HG03432 (cell line): ENCODE results near the gene OTUB1.

Experiments
- ATAC-seq: cut with Tn5 transposase; IDR thresholded peaks from one replicate; pipeline ENCODE4 v1.9.1; 2021; ENCODE audit warnings: mild to moderate bottlenecking, moderate library complexity; ENCODE audit not compliant: unreplicated experiment

The OTUB1 gene

GRCh38 chr11:64004590-64004984 is 18.3 kb downstream of the OTUB1 start:
- no peak for ATAC-seq

DNA sequence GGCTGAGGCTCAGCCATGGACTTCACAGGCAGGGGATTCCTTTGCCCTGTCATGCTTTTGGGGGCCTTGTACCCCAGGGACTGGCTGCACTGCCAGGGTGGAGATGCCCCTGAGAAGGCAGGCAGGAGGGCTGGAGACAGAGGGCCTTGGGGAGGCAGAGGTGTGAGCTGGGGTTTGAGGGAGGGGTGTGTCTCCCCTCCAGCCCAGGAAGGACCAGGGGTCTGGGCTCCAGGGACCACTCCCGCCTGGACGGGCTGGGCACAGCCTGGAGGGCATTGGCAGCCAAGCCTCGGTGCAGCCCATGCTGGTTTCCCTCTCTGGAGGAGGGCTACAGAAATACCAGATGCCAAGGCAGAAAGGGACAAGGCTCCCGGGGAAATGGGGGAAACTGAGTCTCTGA is 19.5 kb downstream of the OTUB1 start:
- no peak for ATAC-seq

- ATAC-seq = no peak
Measured at GRCh38 chr11:64006398-64006797, 20.2 kb downstream of the OTUB1 start.

- no peak for ATAC-seq
Measured at GRCh38 chr11:64007160-64007628, 21.0 kb downstream of the OTUB1 start.

- no peak for ATAC-seq
Measured at GRCh38 chr11:64007629-64008282, 21.5 kb downstream of the OTUB1 start.

DNA sequence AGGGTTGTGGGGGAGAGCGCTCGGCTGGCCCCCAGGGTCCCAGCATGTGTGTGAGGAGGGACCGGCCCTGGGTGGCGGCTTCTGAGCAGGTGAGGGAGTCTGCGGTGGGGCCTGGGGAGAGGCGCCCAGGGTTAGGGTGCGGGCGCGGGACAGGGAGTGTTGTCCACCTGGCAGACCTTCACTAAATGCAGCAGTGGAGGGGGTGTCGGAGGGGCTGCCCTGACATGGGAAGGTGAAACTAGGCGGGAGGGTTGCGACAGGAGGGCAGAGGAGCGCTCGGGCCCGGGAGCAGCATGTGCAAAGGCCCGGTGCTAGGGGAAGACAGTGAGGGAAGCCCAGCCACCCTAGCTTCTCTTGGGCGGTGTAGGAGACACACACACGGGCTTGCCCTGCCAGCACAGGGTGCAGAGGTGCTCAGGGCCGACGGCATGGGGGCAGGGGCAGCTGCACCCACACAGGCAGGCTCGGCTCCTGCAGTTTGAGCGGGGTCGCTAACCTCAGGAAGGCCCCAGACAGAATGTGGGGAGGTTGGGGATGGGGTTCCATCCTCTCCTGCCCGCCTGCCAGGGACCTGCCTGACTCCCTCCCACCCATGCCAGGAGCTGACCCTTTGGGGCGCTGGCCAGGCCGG is 22.2 kb downstream of the OTUB1 start:
- ATAC-seq = no peak

DNA sequence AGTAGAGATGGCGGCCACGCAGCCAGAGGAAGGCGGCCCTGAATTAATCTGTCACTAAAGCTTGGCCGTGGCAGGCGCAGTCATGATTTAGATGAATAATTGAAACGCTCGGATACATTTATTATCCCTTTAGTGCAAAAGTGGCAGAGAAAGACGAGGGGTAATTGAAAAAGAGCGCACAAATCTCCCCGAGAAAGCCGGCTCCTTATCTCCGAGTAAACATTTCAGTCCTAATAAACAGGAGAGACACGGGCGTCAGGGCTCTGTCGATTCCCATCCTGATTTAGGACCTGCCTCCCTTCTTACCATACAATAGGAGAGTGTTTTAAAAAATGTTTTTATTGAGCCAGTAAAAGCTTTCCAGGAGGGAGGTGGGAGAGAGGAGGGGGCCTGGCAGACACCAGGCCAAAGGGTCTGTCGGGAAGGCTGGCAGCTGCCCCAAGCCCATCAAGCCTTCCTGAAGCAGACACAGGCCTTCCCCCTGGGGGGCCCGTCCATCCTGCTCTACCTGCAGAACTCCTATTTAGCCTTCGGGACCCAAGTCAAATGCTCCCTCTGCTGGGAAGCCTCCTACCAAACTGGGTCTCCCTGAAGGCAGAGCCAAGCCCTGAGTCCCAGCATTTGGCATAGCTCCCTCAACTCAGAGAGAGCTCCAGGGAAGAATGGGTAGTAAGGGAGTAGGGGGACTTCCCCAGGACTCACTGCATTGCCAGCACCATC is 22.8 kb downstream of the OTUB1 start:
- no peak for ATAC-seq

- ATAC-seq = no peak
Measured at GRCh38 chr11:64009710-64010109, 23.5 kb downstream of the OTUB1 start.

GRCh38 chr11:64010783-64011182 is 24.5 kb downstream of the OTUB1 start:
- no peak for ATAC-seq

DNA sequence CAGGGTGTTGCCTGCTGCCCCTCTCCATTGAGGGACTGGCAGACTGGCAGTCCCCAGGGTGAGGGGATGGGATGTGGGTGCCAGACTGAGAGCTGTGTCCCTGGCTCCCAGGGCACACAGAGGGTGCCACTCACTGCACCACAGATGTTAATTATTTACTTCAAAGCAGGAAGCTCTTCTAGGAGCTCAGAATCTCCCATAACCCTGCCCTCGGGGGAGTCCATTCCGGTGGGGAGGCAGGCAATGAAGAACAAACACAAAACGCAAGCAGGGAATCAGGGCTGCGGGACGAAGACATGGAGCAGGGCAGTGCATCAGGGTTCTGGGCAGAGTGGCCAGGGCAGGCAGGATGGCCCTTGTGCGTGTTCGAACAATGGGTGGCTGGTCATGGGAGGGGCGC is 25.1 kb downstream of the OTUB1 start:
- no peak for ATAC-seq

DNA sequence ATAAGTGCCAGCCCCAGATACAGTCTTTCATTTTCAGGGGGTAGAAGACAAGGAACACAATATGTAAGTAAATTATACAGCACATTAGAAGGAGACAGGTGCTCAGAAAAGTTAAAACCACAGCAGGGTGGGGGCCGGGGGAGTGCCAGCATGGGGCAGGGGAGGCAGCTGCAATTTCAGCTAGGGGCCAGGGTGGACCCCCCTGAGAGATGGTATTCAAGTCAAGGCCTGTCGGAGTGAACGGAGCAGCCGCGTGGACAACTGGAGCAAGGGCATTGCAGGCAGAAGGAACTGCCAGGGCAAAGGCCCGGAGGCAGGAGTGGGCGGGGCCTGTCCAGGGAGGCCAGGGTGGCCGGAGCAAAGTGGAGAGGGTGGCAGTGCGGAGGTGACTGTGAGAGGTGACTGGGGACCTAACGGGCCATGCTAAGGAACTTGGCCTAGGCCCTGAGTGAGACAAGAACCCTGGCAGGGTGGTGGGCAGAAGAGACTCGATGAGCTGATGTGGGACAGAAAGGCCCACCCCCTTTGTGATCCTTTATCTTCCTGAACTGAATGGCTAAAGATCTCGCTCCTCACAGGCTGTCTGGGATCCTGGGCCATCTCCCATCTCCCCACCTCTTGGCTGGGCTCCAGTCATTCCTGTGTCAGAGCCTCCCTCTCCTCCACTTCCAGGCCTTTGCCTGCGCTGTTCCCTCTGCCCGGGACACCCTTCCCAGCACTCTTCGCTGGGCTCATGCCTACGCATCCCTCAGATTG is 27.1 kb downstream of the OTUB1 start:
- no peak for ATAC-seq

GRCh38 chr11:64014356-64014755 is 28.1 kb downstream of the OTUB1 start:
- ATAC-seq = no peak

DNA sequence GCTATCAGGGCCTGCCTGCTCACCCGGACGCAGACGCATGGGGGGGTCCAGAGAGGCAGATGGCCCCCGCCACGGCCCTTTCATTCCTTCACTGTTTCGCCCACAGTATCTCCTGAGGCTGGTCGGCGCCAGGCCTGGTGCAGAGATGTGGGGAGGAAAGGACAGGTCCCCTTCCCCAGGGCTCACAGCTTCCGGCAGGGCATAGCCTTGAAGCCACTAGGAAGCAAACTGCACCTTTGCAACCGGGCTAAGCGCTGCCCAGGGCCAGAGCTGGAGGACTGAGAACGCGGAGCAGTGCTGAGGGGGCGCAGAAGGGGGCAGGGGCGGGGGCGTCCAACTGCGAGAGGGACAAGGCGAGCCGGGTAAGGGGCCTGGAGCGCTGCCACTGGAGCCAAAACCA is 29.3 kb downstream of the OTUB1 start:
- ATAC-seq = no peak

DNA sequence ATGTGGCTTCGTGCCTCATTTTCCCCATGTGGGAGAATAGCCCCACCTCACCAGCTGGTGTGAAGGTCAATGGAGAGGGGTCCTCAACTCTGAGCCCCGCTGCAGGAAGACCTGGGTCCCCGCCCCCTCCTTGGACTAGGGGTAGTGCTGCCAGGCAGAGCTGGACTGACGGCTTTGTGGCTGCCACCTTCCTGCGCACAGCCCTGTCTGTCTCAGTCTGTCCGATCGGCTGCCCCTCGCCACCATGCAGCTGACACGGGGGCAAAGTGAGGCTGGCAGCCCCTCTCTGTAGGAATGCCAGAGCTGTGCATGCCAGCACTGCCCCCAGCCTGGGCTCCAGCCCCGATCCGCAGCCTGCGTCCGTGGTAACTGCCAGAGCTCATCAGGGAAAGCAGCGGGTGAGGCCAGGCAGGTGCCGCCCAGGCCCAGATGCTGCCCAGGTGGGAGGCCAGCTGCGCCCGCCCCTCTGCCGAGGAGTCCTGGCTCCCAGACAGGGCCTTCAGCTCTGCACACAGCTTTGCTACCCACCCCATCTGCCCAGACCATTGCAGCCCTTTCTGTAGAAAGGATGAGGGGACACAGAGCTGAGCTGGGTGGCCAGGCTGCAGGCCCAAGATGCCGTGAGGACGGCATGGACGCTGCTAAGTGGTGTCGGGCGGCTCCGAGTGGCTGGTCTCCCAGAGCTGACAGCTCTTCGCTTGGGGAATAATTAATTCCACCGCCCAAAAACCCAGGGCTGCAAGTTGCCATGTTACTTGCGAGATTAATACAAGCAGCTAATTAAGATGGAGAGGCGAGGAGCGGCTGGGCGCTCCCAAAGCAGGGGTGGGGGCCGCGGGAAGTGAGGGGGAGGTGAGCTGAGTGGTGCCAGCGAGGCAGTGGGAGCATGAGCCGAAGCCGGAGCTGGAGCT is 30.0 kb downstream of the OTUB1 start:
- no peak for ATAC-seq

- ATAC-seq = no peak
Measured at GRCh38 chr11:64017945-64018224, 31.6 kb downstream of the OTUB1 start.

- no peak for ATAC-seq
Measured at GRCh38 chr11:64018310-64018709, 32.1 kb downstream of the OTUB1 start.

DNA sequence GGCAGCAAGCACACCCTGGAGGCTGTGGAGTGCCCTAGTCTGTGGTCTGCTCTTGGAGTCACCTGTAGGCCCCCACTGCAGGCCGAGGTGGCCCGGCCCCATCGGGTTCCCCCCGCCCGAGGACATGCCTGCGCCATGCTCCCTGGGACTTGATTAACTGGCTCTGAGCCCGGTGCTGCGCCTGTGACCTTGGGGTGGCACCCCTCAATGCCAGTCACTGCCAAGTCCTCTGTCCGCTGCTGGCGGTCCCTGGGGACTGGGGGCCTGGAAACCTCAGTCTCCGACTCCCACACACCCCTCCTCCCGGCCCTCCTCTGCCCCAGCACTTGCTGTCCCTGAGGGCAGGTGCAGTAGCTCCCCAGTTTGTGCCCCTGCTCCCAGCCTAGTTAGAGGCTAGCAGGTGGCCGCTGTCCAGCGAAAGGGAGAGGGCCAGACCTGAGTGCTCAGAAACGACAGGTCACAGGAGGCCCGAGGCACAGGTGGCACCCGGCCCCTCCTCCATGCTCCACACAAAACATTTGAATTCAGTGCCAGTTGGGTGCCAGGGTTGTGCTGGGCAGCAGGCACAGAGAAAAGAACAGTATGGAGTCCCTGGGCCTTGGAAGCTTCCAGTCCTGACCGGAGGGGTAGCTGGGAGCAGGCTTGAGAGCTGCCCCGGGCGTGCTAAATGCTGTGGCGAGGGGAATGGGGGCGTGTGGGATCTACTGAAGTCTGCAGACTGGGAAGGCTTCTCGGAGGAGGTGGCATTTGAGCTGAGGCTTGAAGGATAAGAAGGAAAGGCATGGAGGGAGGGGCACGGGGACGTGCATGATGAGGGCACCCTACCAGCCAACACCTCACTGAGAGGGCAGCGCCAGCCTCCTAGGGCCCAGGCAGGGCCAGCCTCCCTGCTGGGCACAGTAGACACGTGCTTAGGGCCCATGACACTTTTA is 33.1 kb downstream of the OTUB1 start:
- ATAC-seq = no peak

- no peak for ATAC-seq
Measured at GRCh38 chr11:64020976-64021756, 34.9 kb downstream of the OTUB1 start.

DNA sequence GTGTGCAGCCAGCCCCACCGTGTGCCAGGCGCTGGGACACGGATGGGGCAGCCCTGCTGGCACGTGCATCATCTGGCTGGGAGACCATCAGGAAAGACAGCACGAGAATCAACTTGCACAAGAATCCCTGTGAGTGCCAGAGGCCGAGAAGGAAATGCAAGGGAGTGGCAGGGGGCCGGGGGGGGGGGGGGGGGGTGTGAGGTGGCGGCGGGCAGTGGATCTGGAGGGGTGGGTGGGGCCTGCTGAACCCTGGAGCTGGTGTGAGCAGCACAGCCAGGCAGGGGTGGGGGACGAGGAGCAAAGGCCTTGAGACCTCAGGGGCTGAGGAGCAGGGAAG is 35.5 kb downstream of the OTUB1 start:
- no peak for ATAC-seq
